Cardiac muscle cell (in vitro differentiated cells and primary cell): Measurements from ENCODE around the gene FSTL4. TPM values are rescaled to one million over a fixed set of nuclear protein-coding genes. Genes with fewer than 3 reads are reported as not detected.

Experiments used
- DNase-seq, 2 donors: peaks; one replicate each; pipeline versions ENCODE4 v3.0.0 to v3.0.0-alpha.2; 2010 to 2017; ENCODE audit warnings: low read depth in 1 of 2, low spot score in 1 of 2
- H3K27ac ChIP-seq: fragments of 200-600 bp; sonication (generic); 2 replicates; pipeline ENCODE4 v1.5.1; 2016
- H3K27me3 ChIP-seq: fragments of 200-600 bp; sonication (generic); 2 replicates; pipeline ENCODE4 v1.6.0; 2016; ENCODE audit warnings: control low read depth
- H3K36me3 ChIP-seq: fragments of 200-600 bp; sonication (generic); 2 replicates; pipeline ENCODE4 v1.5.1; 2016; ENCODE audit warnings: control low read depth
- H3K4me1 ChIP-seq: fragments of 200-600 bp; sonication (generic); 2 replicates; pipeline ENCODE4 v1.8.1; 2017; ENCODE audit warnings: low read depth, mild to moderate bottlenecking, mixed run types
- H3K4me3 ChIP-seq: fragments of 200-600 bp; sonication (generic); 2 replicates; pipeline ENCODE4 v1.5.1; 2016; ENCODE audit warnings: mild to moderate bottlenecking
- H3K9me3 ChIP-seq: fragments of 200-600 bp; sonication (generic); 2 replicates; pipeline ENCODE4 v1.5.1; 2017; ENCODE audit warnings: low read depth, mild to moderate bottlenecking, control low read depth
- polyA plus RNA-seq: library from polyadenylated mRNA; unstranded; fragments of >200 nt; fragmentation: Nextera tagmentation; extraction: Ambion mirVana; gene quantifications from 2 replicates; pipeline ENCODE4 v1.2.1, GENCODE V29; 2016
- total RNA-seq: library from RNA; depleted of rRNA; stranded (reverse); fragments of >200 nt; gene quantifications from 2 replicates; pipeline ENCODE4 v1.2.3, GENCODE V29; 2016
- TF ChIP-seq, protein P1 (sequence below): IDR thresholded peaks from 2 replicates; pipeline ENCODE4 v1.5.1; 2012; ENCODE audit warnings: low read depth, mild to moderate bottlenecking, low read length

Gene FSTL4
- total and polyA plus RNA-seq, 2 experiments from 2014 or later, result 0.06 TPM; not detected in 1

DNA sequence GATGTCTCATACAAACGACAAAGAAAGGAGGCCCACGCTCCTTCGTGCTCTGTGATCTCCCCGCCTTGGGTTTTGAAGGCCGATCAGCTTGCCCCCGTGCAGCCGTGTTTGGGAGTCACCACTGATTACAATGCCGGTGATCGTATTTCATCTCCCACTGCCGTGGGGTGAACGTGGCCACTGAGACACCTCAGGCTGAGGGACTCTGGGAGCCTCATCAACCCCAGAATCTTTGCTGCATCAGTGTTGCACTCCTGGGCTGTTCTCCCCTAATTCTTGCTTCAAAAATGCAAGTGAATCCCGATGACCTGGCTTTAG, 366.3 kb downstream of the FSTL4 start:
- Histone ChIP-seq H3K27ac (no peak overlapping the region), H3K4me3 (no peak overlapping the region)

DNA sequence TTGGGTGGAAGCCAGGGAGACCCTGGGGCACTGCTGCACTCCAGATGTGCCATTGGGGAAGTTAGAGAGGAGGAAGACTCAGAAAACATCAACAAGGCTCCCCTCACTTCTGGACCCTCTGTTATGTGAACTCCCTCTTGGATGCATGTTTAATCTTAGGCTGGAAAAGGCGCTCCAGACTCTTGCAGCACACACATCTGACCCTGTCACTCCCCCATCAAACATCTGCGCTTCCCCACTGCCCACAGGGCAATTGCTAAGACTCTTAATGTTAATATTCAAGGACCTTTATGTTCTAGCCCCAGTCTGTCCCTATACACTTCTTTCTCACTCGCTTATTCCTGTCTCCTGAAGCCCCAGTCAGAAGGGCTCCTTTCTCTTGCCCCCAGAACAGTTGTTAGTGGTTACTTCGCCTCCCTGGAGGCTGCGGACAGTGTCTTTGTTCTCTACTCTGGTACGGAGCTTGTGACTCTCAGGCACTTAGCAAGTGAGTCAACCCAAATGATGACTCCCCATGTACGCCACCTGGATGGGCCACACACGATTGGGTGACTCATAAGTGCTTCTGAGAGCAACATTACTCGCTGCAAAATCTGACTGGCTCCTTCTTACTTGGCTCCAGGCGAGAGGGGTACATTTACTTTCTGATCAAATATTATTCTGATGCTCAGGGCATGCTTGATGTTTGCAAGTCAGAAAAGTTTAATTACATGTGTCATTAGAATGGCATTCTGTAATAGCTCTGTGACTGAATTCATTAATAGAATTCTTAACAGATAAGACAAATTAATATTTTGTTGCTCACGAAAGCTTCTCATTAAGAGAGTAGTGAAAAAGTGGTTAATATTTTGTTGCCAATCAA, 366.9 kb downstream of the FSTL4 start:
- no peak overlapping the region for H3K27ac ChIP-seq
- H3K36me3 ChIP-seq, result no peaks in the 10 kb centered on the region
- no peaks in the 10 kb centered on the region for H3K27me3 ChIP-seq
- TF ChIP-seq, protein P1, sequence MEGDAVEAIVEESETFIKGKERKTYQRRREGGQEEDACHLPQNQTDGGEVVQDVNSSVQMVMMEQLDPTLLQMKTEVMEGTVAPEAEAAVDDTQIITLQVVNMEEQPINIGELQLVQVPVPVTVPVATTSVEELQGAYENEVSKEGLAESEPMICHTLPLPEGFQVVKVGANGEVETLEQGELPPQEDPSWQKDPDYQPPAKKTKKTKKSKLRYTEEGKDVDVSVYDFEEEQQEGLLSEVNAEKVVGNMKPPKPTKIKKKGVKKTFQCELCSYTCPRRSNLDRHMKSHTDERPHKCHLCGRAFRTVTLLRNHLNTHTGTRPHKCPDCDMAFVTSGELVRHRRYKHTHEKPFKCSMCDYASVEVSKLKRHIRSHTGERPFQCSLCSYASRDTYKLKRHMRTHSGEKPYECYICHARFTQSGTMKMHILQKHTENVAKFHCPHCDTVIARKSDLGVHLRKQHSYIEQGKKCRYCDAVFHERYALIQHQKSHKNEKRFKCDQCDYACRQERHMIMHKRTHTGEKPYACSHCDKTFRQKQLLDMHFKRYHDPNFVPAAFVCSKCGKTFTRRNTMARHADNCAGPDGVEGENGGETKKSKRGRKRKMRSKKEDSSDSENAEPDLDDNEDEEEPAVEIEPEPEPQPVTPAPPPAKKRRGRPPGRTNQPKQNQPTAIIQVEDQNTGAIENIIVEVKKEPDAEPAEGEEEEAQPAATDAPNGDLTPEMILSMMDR, result no peak
- no peaks in the 10 kb centered on the region for H3K4me1 ChIP-seq
- H3K4me3 ChIP-seq, result no peak overlapping the region
- no peaks in the 10 kb centered on the region for H3K9me3 ChIP-seq
- peak in 1 of 2 donors; percentile 79 for DNase-seq

More for the DNA sequence above, 366.3 kb downstream of the FSTL4 start:
- no peak for DNase-seq
- no peaks in the 10 kb centered on the region for H3K27me3 ChIP-seq
- H3K9me3 ChIP-seq, result no peaks in the 10 kb centered on the region
- TF ChIP-seq, protein P1, result no peak
- H3K4me1 ChIP-seq, result no peaks in the 10 kb centered on the region
- H3K36me3 ChIP-seq, result no peaks in the 10 kb centered on the region

DNA sequence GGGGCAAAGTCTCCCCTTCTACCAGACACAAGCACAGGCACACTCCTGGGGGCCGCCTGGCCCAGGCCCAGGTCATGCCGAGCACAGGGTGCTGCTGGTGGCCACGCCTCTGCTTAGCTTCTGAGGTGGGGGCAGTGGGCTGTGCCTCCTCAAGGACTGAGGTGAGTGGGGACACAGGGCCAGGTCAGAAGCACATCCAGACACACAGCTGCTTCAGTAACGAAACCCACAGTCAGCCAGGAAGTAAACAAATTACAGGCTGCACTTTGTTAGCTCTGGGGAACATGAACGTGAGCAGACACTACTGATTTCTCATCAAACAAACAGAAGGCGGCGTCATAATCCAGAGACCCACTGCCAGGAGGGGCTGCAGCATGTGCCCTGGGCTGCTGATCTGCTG, 368.1 kb downstream of the FSTL4 start:
- Histone ChIP-seq H3K36me3 (no peaks in the 10 kb centered on the region), H3K27me3 (no peaks in the 10 kb centered on the region), H3K4me3 (no peak overlapping the region), H3K27ac (no peak overlapping the region), H3K4me1 (no peaks in the 10 kb centered on the region), H3K9me3 (no peaks in the 10 kb centered on the region)
- TF ChIP-seq, protein P1, result no peak
- DNase-seq, result no peak

DNA sequence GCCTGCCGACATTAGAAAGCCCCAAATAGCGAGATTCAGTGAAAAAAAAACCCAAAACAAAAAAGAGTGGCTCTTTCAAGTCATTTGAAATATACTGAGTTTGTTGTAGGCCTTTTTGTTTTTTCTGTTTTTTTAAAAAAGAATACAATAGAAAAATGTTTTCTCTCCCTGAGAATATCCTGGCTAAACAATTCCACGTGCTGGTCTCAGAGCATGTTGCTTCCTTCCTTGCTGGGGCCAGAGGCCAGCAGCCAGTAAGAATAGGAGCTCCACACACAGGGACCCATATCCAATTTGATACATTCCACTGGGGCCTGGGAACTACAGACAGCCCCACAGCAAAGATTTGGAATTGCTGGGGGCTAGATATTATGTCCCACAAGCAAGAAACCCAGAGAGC, 369.1 kb downstream of the FSTL4 start:
- H3K4me1 ChIP-seq, result no peaks in the 10 kb centered on the region

DNA sequence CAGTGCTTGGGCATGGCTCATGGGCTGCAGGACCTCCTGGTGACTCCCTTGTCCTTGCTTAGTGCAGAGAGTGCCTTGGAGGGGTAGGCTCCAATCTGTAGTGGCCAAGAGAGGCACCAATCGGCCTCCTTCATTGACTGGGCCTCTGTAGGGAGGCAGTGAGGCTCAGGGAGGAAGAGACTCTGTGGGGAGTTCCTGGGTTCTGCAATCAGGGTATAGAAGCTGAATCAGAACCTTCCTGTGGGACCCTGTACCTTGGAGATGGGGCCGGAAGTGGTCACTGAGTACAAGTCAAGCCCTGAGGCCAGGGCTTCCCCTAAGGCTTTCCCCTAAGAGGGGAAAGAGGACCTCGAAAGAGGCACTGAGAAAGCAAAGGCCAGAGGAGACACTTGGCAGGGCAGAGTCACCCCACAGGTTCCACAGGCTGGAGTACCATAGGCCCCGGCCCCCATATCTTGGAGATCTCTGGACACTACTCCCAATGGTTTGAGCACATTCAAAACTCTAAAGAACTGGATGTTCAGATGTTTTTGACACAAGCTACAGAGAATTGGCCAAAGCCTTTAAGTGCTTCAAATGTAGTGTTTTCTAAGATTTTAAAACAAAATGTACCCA, 370.0 kb downstream of the FSTL4 start:
- no peak overlapping the region for H3K4me3 ChIP-seq
- H3K4me1 ChIP-seq, result no peaks in the 10 kb centered on the region
- DNase-seq, result no peak
- TF ChIP-seq, protein P1, result no peak
- H3K27ac ChIP-seq, result no peak overlapping the region
- H3K9me3 ChIP-seq, result no peaks in the 10 kb centered on the region
- no peaks in the 10 kb centered on the region for H3K36me3 ChIP-seq
- no peaks in the 10 kb centered on the region for H3K27me3 ChIP-seq

More for the DNA sequence above, 369.1 kb downstream of the FSTL4 start:
- DNase-seq, result no peak
- TF ChIP-seq, protein P1, result no peak
- no peaks in the 10 kb centered on the region for H3K27me3 ChIP-seq
- H3K9me3 ChIP-seq, result no peaks in the 10 kb centered on the region
- H3K4me3 ChIP-seq, result no peak overlapping the region
- no peaks in the 10 kb centered on the region for H3K36me3 ChIP-seq
- no peak overlapping the region for H3K27ac ChIP-seq
